ENCODE results near the gene SLC35B3.
A peak's percentile ranks its signal among the peaks of the same experiment; 100 is the strongest.
"Not testable (repeated sequence)": the region's sequence is repeated elsewhere in the genome, so short reads cannot be mapped to it uniquely, and the experiment has no call there.

Gene SLC35B3

GRCh38 chr6:8437813-8438212 is 2.5 kb upstream of the SLC35B3 start:
- no peak for DNase-seq (ENCODE audit: low read depth, low spot score)
- in situ Hi-C loops (cut with HindIII; ENCODE audit: low sequenced_read_pairs), result no loop called here
- no peak overlapping the region for H3K4me3 ChIP-seq (ENCODE audit: low read depth, low read length)
- TF ChIP-seq CTCF (IDR thresholded peaks at IDR 0.05; ENCODE audit: low read depth, low read length), result no peak

- no peak for TF ChIP-seq CTCF (IDR thresholded peaks at IDR 0.05; ENCODE audit: low read depth, low read length)
- no peak for DNase-seq (ENCODE audit: low read depth, low spot score)
- in situ Hi-C loops (cut with HindIII; ENCODE audit: low sequenced_read_pairs), result no loop called here
- H3K4me3 ChIP-seq (ENCODE audit: low read depth, low read length), result no peak overlapping the region
Observed at GRCh38 chr6:8436966-8437365, 1.6 kb upstream of the SLC35B3 start.

- peak overlapping the region; percentile 95 for H3K4me3 ChIP-seq (ENCODE audit: low read depth, low read length)
- in situ Hi-C loops (cut with HindIII; ENCODE audit: low sequenced_read_pairs), result no loop called here
- no peak for DNase-seq (ENCODE audit: low read depth, low spot score)
Observed at GRCh38 chr6:8435845-8436168, 462 bp upstream of the SLC35B3 start.

GRCh38 chr6:8434727-8435092 is 635 bp downstream of the SLC35B3 start:
- no peak for TF ChIP-seq CTCF (IDR thresholded peaks at IDR 0.05; ENCODE audit: low read depth, low read length)
- DNase-seq (ENCODE audit: low read depth, low spot score), result peak; percentile 19
- peak overlapping the region; percentile 95 for H3K4me3 ChIP-seq (ENCODE audit: low read depth, low read length)
- in situ Hi-C loops (cut with HindIII; ENCODE audit: low sequenced_read_pairs), result no loop called here

More at GRCh38 chr6:8435845-8436168, 462 bp upstream of the SLC35B3 start:
- TF ChIP-seq CTCF (IDR thresholded peaks at IDR 0.05; ENCODE audit: low read depth, low read length), result no peak

- no peak overlapping the region for H3K4me3 ChIP-seq (ENCODE audit: low read depth, low read length)
- in situ Hi-C loops (cut with HindIII; ENCODE audit: low sequenced_read_pairs), result no loop called here
- TF ChIP-seq CTCF (IDR thresholded peaks at IDR 0.05; ENCODE audit: low read depth, low read length), result no peak
Observed at GRCh38 chr6:8432614-8433013, 2.7 kb downstream of the SLC35B3 start.

GRCh38 chr6:8429821-8430220 is 5.5 kb downstream of the SLC35B3 start:
- H3K4me3 ChIP-seq (ENCODE audit: low read depth, low read length), result no peak overlapping the region
- in situ Hi-C loops (cut with HindIII; ENCODE audit: low sequenced_read_pairs), result no loop called here
- DNase-seq (ENCODE audit: low read depth, low spot score), result no peak
- TF ChIP-seq CTCF (IDR thresholded peaks at IDR 0.05; ENCODE audit: low read depth, low read length), result no peak

More at GRCh38 chr6:8432614-8433013, 2.7 kb downstream of the SLC35B3 start:
- no peak for DNase-seq (ENCODE audit: low read depth, low spot score)

- H3K4me3 ChIP-seq (ENCODE audit: low read depth, low read length); in situ Hi-C loops (cut with HindIII; ENCODE audit: low sequenced_read_pairs); DNase-seq (ENCODE audit: low read depth, low spot score): not testable (repeated sequence)
Observed at GRCh38 chr6:8426544-8426943, 8.8 kb downstream of the SLC35B3 start.
